Natural killer cell (primary cell): ENCODE results near the gene CARS1. TPM values are rescaled to one million over a fixed set of nuclear protein-coding genes. Genes with fewer than 3 reads are reported as not detected.
A peak's percentile ranks its signal among the peaks of the same experiment; 100 is the strongest.

Source experiments
- ATAC-seq, 3 donors: fragments of 150-1000 bp in 2 of 3; fragments of 200-7000 bp in 1 of 3; cut with Tn5 transposase; 1 replicate in 1 of 3; 2 replicates in 2 of 3; pipeline ENCODE4 v1.10.0; 2021; ENCODE audit warnings: mild to moderate bottlenecking in 2 of 3, moderate library complexity in 2 of 3
- DNase-seq, 2 donors: peaks; one replicate each; pipeline versions ENCODE4 v3.0.0 to v3.0.0-alpha.2; 2013 to 2021; ENCODE audit warnings: mixed read lengths in 1 of 2
- H3K27ac ChIP-seq: one replicate; pipeline ENCODE4 v1.5.1; 2013; ENCODE audit warnings: mild to moderate bottlenecking, low read length
- H3K27me3 ChIP-seq: one replicate; pipeline ENCODE4 v1.6.1; 2013; ENCODE audit warnings: low read length; ENCODE audit not compliant: control insufficient read depth, insufficient read depth
- H3K36me3 ChIP-seq: one replicate; pipeline ENCODE4 v1.6.1; 2013; ENCODE audit warnings: low read length; ENCODE audit not compliant: control insufficient read depth, insufficient read depth
- H3K4me1 ChIP-seq: one replicate; pipeline ENCODE4 v1.6.1; 2013; ENCODE audit warnings: low read length; ENCODE audit not compliant: control insufficient read depth, insufficient read depth
- H3K4me3 ChIP-seq: one replicate; pipeline ENCODE4 v1.5.1; 2013; ENCODE audit warnings: low read length
- H3K9me3 ChIP-seq: one replicate; pipeline ENCODE4 v1.6.1; 2013; ENCODE audit warnings: low read length; ENCODE audit not compliant: control insufficient read depth, insufficient read depth
- H3K27ac Mint-ChIP-seq, 2 donors: one replicate each; pipeline ENCODE4 v1.8.0; 2022; ENCODE audit warnings: mild to moderate bottlenecking in 2 of 2, mixed read lengths in 2 of 2, moderate library complexity in 1 of 2
- H3K27me3 Mint-ChIP-seq, 2 donors: one replicate each; pipeline ENCODE4 v1.8.0; 2022; ENCODE audit warnings: low read depth in 2 of 2, mixed read lengths in 2 of 2
- H3K36me3 Mint-ChIP-seq: one replicate; pipeline ENCODE4 v1.8.0; 2022; ENCODE audit warnings: mixed read lengths
- H3K4me1 Mint-ChIP-seq, 2 donors: one replicate each; pipeline ENCODE4 v1.8.0; 2022; ENCODE audit warnings: mixed read lengths in 2 of 2
- H3K4me3 Mint-ChIP-seq: one replicate; pipeline ENCODE4 v1.8.0; 2022; ENCODE audit warnings: mild to moderate bottlenecking, moderate library complexity, mixed read lengths
- H3K9me3 Mint-ChIP-seq, 2 donors: one replicate each; pipeline ENCODE4 v1.8.0; 2022; ENCODE audit warnings: mixed read lengths in 2 of 2
- WGBS: methylation state at CpG from one replicate; pipeline ENCODE4 v1.1.7; 2013; ENCODE audit warnings: missing lambda C conversion rate; ENCODE audit not compliant: insufficient coverage; 5-methylcytosine and 5-hydroxymethylcytosine counted together
- intact Hi-C: fragments of 100-400 bp; cut with micrococcal nuclease; formaldehyde crosslinking; loops from one replicate; pipeline ENCODE4 v1.14.2; 2022
- total RNA-seq, 4 donors: library from RNA; stranded (reverse); fragments of 120-200 nt in 1 of 4; gene quantifications; one replicate each; pipeline versions ENCODE4 v1.2.3 to v1.2.4, GENCODE V29; 2013 to 2022
- TF ChIP-seq, protein P1 (sequence below): fragments of 200-600 bp; IDR thresholded peaks from one replicate; pipeline ENCODE4 v1.8.0; 2022; ENCODE audit warnings: antibody characterized with exemption

CARS1 gene
- total RNA-seq, 3 donors from 2014 or later (not counting 1 experiment from before 2014, with no cell fraction given) = 47.9 to 51.3 (median 50.3) TPM

DNA sequence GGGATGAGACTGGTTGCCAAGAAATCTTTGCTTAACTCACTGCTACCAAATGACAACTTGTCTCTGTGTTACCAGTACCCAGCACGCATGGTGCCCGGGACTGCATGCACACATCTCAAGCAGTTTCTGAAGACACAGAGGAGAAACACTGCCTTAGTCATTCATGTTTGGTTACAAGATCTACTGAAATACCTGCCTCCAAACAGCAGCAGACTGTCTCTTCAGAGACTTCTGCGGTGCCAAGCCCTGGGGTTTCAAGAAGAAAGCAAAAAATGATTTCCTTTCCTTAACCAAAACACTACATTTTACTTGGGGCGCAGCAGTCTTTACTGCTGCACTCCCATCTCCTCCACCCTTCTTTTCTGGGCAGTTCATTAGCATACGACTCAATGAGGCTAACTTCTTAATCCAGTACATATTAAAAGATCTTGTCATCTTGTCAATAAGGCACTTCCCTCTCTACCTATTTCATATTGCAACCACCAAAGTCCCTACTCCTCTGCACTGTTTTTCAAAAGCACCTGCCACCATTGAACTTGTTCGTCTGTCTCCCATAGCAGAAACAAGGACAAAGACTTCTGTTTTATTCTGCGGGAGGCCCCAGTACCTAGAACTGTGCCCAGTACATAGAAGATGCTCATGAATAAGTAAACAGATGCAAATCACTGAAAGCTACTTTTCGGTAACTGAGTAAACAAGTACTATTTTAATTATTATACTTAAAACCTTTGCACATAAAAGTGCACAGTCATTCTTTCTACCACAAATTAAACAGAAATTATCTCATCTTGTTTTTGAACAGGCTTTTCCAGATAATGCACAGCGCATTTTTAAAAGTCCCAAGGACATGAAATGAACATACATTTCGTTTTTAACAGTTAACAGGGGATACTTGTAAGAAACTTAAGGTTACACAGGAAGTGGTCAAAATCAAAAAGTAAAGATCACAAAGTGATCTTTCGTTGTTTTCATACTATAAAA is 69.1 kb downstream of the CARS1 start:
- intact Hi-C loops = loop anchor here (5.0 kb wide), 1 partner anchor 219 kb away; no protein-coding TSS in a partner anchor
- Mint-ChIP-seq H3K27ac (peak overlapping the region; percentile 79 to 99), H3K9me3 (no peaks in the 10 kb centered on the region), H3K27me3 (no peaks in the 10 kb centered on the region), H3K4me3 (peak overlapping the region; percentile 97), H3K4me1 (peaks cover 49 to 65% of the 10 kb centered on the region in 2 donors), H3K36me3 (no peaks in the 10 kb centered on the region)
- ATAC-seq (no peak), DNase-seq (peak in 1 of 2 donors; percentile 69)
- Histone ChIP-seq H3K27ac (peak overlapping the region; percentile 54), H3K9me3 (no peaks in the 10 kb centered on the region), H3K27me3 (no peaks in the 10 kb centered on the region), H3K36me3 (peaks cover 5% of the 10 kb centered on the region), H3K4me3 (peak overlapping the region; percentile 30), H3K4me1 (peaks cover 54% of the 10 kb centered on the region)
- TF ChIP-seq, protein P1, sequence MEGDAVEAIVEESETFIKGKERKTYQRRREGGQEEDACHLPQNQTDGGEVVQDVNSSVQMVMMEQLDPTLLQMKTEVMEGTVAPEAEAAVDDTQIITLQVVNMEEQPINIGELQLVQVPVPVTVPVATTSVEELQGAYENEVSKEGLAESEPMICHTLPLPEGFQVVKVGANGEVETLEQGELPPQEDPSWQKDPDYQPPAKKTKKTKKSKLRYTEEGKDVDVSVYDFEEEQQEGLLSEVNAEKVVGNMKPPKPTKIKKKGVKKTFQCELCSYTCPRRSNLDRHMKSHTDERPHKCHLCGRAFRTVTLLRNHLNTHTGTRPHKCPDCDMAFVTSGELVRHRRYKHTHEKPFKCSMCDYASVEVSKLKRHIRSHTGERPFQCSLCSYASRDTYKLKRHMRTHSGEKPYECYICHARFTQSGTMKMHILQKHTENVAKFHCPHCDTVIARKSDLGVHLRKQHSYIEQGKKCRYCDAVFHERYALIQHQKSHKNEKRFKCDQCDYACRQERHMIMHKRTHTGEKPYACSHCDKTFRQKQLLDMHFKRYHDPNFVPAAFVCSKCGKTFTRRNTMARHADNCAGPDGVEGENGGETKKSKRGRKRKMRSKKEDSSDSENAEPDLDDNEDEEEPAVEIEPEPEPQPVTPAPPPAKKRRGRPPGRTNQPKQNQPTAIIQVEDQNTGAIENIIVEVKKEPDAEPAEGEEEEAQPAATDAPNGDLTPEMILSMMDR = no peak
- 8% methylated on average over 11 of the region's 11 CpGs for WGBS

DNA sequence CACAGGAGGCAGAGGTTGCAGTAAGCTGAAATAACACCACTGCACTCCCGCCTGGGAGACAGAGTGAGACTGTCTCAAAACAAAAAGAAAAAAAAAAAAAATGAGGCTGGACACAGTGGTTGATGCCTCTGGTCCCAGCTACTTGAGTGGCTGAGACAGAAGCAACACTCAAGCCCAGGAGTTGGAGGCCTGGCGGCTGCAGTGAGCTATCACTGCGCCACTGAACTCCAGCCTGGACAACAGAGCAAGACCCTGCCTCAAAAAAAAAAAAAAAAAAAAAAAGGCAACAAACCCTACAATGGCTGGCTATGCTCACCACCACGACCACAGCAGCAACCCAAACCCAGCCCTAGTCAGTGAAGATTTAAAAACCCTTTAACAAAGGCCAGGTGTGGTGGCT is 73.3 kb downstream of the CARS1 start:
- H3K4me1 Mint-ChIP-seq = peaks cover 36 to 45% of the 10 kb centered on the region in 2 donors

DNA sequence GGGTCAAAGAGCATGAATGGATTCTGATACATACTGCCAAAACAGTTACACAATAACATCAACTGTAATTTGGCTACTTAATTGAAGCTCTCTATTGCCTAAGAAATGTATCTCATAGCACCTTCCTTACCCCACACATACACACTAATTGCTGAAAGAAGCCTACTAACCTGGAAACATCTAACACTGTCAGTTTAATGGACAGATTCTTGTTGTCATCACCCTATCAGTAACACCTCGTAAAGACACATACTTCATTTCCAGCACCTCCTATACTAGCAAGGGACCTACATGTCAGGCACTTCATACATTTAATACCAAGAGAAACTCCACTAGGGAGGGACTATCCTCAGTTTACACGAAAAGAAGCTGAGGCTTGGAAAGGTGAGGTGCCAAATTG is 75.0 kb downstream of the CARS1 start:
- TF ChIP-seq, protein P1 = no peak
- Histone ChIP-seq H3K4me3 (no peak overlapping the region), H3K9me3 (no peaks in the 10 kb centered on the region), H3K27ac (no peak overlapping the region), H3K27me3 (no peaks in the 10 kb centered on the region), H3K4me1 (peaks cover 36% of the 10 kb centered on the region), H3K36me3 (peaks cover 24% of the 10 kb centered on the region)
- intact Hi-C loops = no loop called here
- no peak for DNase-seq
- H3K36me3 Mint-ChIP-seq = no peaks in the 10 kb centered on the region
- peaks cover 31 to 43% of the 10 kb centered on the region in 2 donors for H3K4me1 Mint-ChIP-seq
- H3K27me3 Mint-ChIP-seq = no peaks in the 10 kb centered on the region
- ATAC-seq = peak in 2 of 3 donors; percentile 49 to 68
- H3K4me3 Mint-ChIP-seq = no peak overlapping the region
- peak overlapping the region; percentile 54 to 60 for H3K27ac Mint-ChIP-seq
- WGBS = 71% methylated on average over 2 of the region's 2 CpGs
- no peaks in the 10 kb centered on the region for H3K9me3 Mint-ChIP-seq

More for the DNA sequence above, 73.3 kb downstream of the CARS1 start:
- intact Hi-C loops = no loop called here
- Mint-ChIP-seq H3K27ac (peak overlapping the region; percentile 54 to 60), H3K27me3 (no peaks in the 10 kb centered on the region), H3K9me3 (no peaks in the 10 kb centered on the region), H3K36me3 (no peaks in the 10 kb centered on the region), H3K4me3 (no peak overlapping the region)
- Histone ChIP-seq H3K27ac (no peak overlapping the region), H3K27me3 (no peaks in the 10 kb centered on the region), H3K4me3 (no peak overlapping the region), H3K36me3 (peaks cover 8% of the 10 kb centered on the region), H3K4me1 (peaks cover 45% of the 10 kb centered on the region), H3K9me3 (no peaks in the 10 kb centered on the region)
- DNase-seq = no peak
- ATAC-seq = no peak
- WGBS = 86% methylated on average over 4 of the region's 4 CpGs
- TF ChIP-seq, protein P1 = no peak
